Fibroblast of the aortic adventitia (primary cell): ENCODE measurements around the gene MAP3K5. TPM values are rescaled to one million over a fixed set of nuclear protein-coding genes. Genes with fewer than 3 reads are reported as not detected.

Experiments
- DNase-seq: peaks from one replicate; pipeline ENCODE4 v3.0.0-alpha.2; 2010; ENCODE audit warnings: low read depth
- H3K4me3 ChIP-seq: 2 replicates; pipeline ENCODE4 v1.5.1; 2011; ENCODE audit warnings: low read depth, mild to moderate bottlenecking, control low read depth, low read length, moderate library complexity
- CTCF ChIP-seq: IDR thresholded peaks from 2 replicates; pipeline ENCODE4 v1.5.1; 2011; ENCODE audit warnings: mild to moderate bottlenecking, low read length, control low read depth, inconsistent platforms; ENCODE audit not compliant: insufficient read depth
- total RNA-seq: library from RNA; depleted of rRNA; stranded (reverse); fragments of >200 nt; gene quantifications from 2 replicates; pipeline ENCODE4 v1.2.3, GENCODE V29; 2012; ENCODE audit warnings: low replicate concordance

Gene MAP3K5
- total RNA-seq, 1 donor, result 15.5 TPM

GRCh38 chr6:136779682-136780081 lies 12.6 kb downstream of the MAP3K5 start:
- no peak for TF ChIP-seq CTCF
- DNase-seq, result no peak
- no peak overlapping the region for H3K4me3 ChIP-seq

GRCh38 chr6:136777651-136778050 lies 14.6 kb downstream of the MAP3K5 start:
- no peak for DNase-seq
- no peak overlapping the region for H3K4me3 ChIP-seq
- TF ChIP-seq CTCF, result no peak

- no peak for TF ChIP-seq CTCF
- DNase-seq, result no peak
- no peak overlapping the region for H3K4me3 ChIP-seq
Measured at GRCh38 chr6:136775548-136775947, 16.7 kb downstream of the MAP3K5 start.

- H3K4me3 ChIP-seq, result no peak overlapping the region
- no peak for TF ChIP-seq CTCF
- no peak for DNase-seq
Measured at GRCh38 chr6:136775081-136775480, 17.2 kb downstream of the MAP3K5 start.

GRCh38 chr6:136774228-136775041 lies 17.8 kb downstream of the MAP3K5 start:
- peak; percentile 87 for DNase-seq
- no peak overlapping the region for H3K4me3 ChIP-seq
- no peak for TF ChIP-seq CTCF

- no peak for TF ChIP-seq CTCF
- DNase-seq, result no peak
- H3K4me3 ChIP-seq, result no peak overlapping the region
Measured at GRCh38 chr6:136773473-136773796, 18.8 kb downstream of the MAP3K5 start.
